Measurements from ENCODE around the gene FADS2.

DNA sequence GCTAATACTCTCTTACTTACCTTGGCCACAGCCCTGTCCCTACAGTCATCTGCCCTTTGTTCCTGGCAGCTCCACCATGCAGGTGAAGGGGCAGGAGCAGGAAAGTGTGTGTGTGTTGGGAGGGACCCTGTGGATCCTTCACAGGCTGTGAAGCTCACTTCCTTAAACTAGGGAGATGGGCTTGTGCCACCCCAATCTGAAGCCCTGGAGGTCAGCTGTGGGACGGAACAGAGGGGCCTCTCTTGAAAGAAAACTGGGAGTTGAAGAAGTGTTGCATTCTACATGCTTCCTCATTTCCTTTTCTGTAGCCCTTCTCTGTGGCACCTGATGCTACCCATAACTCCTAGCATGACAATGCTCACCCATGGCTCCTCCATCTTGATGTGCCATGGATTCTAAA is 23.0 kb upstream of the FADS2 start:
- TF ChIP-seq EZH2 (IDR thresholded peaks at IDR 0.05; ENCODE audit: insufficient read depth, poor library complexity, severe bottlenecking) (no peak), EZH2phosphoT487 (IDR thresholded peaks at IDR 0.05; ENCODE audit: insufficient read depth, low read depth) (no peak)

Data from GM23248 (cell line).